B cell (primary cell): ENCODE data around the gene DNAJC15. TPM values are rescaled to one million over a fixed set of nuclear protein-coding genes. Genes with fewer than 3 reads are reported as not detected.

Source experiments
- ATAC-seq: fragments of 200-7000 bp; cut with Tn5 transposase; one replicate; pipeline ENCODE4 v1.10.0; 2021; ENCODE audit warnings: low read depth, mild to moderate bottlenecking, moderate number of reproducible peaks, moderate library complexity
- CTCF ChIA-PET: fragments of 350-600 bp; sonication (Branson Sonifier 250); formaldehyde crosslinking; loops from one replicate; lab custom pipeline; 2021; ENCODE audit warnings: antibody characterized with exemption, inconsistent platforms; lab: Charles Lee
- POLR2A ChIA-PET: fragments of 350-600 bp; sonication (Branson Sonifier 250); formaldehyde crosslinking; loops from one replicate; lab custom pipeline; 2021; ENCODE audit warnings: antibody characterized with exemption; lab: Charles Lee
- DNase-seq: peaks from one replicate; pipeline ENCODE4 v3.0.0; 2013
- H2AFZ ChIP-seq: 2 replicates; pipeline ENCODE4 v1.6.1; 2012; ENCODE audit warnings: mild to moderate bottlenecking, low read depth, low read length; ENCODE audit not compliant: insufficient read depth, poor library complexity, severe bottlenecking
- H3K27ac ChIP-seq, 2 donors: 1 replicate in 1 of 2; 2 replicates in 1 of 2; pipeline ENCODE4 v1.5.1; 2012 to 2013; ENCODE audit warnings: low read length in 2 of 2, mild to moderate bottlenecking in 2 of 2, moderate library complexity in 1 of 2
- H3K27me3 ChIP-seq, 4 experiments: fragments of 200-600 bp in 1 of 4; sonication (generic) in 1 of 4; replicated peaks in 1 of 4; 1 replicate in 2 of 4; 2 replicates in 2 of 4; pipeline versions ENCODE4 v1.6.1 to v1.7.0; 2013 to 2016; ENCODE audit warnings: low read length in 3 of 4, mild to moderate bottlenecking in 2 of 4, mixed read lengths in 1 of 4, moderate library complexity in 1 of 4; ENCODE audit not compliant: insufficient read depth in 4 of 4, control insufficient read depth in 3 of 4; ENCODE audit errors: control extremely low read depth in 1 of 4
- H3K36me3 ChIP-seq, 2 experiments: replicated peaks in 1 of 2; 1 replicate in 1 of 2; 2 replicates in 1 of 2; pipeline versions ENCODE4 v1.6.1 to v1.7.1; 2013; ENCODE audit warnings: low read length in 1 of 2; ENCODE audit not compliant: insufficient read depth in 2 of 2, control insufficient read depth in 1 of 2; ENCODE audit errors: control extremely low read depth in 1 of 2, extremely low read depth in 1 of 2
- H3K4me1 ChIP-seq, 2 donors: fragments of 200-600 bp in 1 of 2; sonication (generic) in 1 of 2; 1 replicate in 1 of 2; 2 replicates in 1 of 2; pipeline versions ENCODE4 v1.5.1 to v1.6.1; 2013 to 2017; ENCODE audit warnings: low read length in 2 of 2; ENCODE audit not compliant: control insufficient read depth in 2 of 2, insufficient read depth in 2 of 2
- H3K4me2 ChIP-seq: replicated peaks from 2 replicates; pipeline ENCODE3; 2012; ENCODE audit warnings: mild to moderate bottlenecking, low read depth, low read length; ENCODE audit not compliant: poor library complexity, severe bottlenecking
- H3K4me3 ChIP-seq, 5 experiments: fragments of 200-600 bp in 1 of 5; sonication (generic) in 1 of 5; 1 replicate in 3 of 5; 2 replicates in 2 of 5; pipeline versions ENCODE4 v1.5.1 to v1.7.0; 2011 to 2016; ENCODE audit warnings: low read length in 4 of 5, mild to moderate bottlenecking in 4 of 5, low read depth in 2 of 5, control low read depth in 1 of 5, moderate library complexity in 1 of 5; ENCODE audit not compliant: insufficient read depth in 1 of 5; ENCODE audit errors: control extremely low read depth in 1 of 5, extremely low read depth in 1 of 5
- H3K79me2 ChIP-seq: fragments of 200-600 bp; sonication (generic); one replicate; pipeline ENCODE4 v1.6.0; 2016; ENCODE audit warnings: low read length; ENCODE audit not compliant: control insufficient read depth, insufficient read depth
- H3K9ac ChIP-seq: fragments of 200-600 bp; sonication (generic); 2 replicates; pipeline ENCODE4 v1.6.1; 2017; ENCODE audit warnings: mild to moderate bottlenecking, low read length, moderate library complexity
- H3K9me3 ChIP-seq, 3 donors: one replicate each; pipeline versions ENCODE4 v1.6.1 to v1.7.1; 2013; ENCODE audit warnings: low read length in 2 of 3; ENCODE audit not compliant: control insufficient read depth in 2 of 3, insufficient read depth in 1 of 3; ENCODE audit errors: control extremely low read depth in 1 of 3
- H4K20me1 ChIP-seq: 2 replicates; pipeline ENCODE4 v1.6.0; 2012; ENCODE audit warnings: mild to moderate bottlenecking, low read length; ENCODE audit not compliant: insufficient read depth, control insufficient read depth, poor library complexity, severe bottlenecking
- H3K27ac Mint-ChIP-seq: one replicate; pipeline ENCODE4 v1.8.0; 2021; ENCODE audit warnings: mixed read lengths
- H3K27me3 Mint-ChIP-seq: one replicate; pipeline ENCODE4 v1.8.0; 2021; ENCODE audit warnings: mixed read lengths
- H3K4me1 Mint-ChIP-seq: one replicate; pipeline ENCODE4 v1.8.0; 2021; ENCODE audit warnings: mixed read lengths
- H3K4me3 Mint-ChIP-seq: one replicate; pipeline ENCODE4 v1.8.0; 2021; ENCODE audit warnings: mixed read lengths
- H3K9me3 Mint-ChIP-seq: one replicate; pipeline ENCODE4 v1.8.0; 2022; ENCODE audit warnings: mixed read lengths; ENCODE audit not compliant: insufficient read depth
- EZH2 ChIP-seq: IDR thresholded peaks from 2 replicates; pipeline ENCODE4 v1.6.1; 2012; ENCODE audit warnings: borderline replicate concordance, low read depth, mild to moderate bottlenecking, moderate library complexity, low read length; ENCODE audit not compliant: insufficient read depth, poor library complexity, severe bottlenecking
- WGBS: methylation state at CpG from one replicate; pipeline ENCODE4 v1.1.5; 2013; ENCODE audit warnings: missing lambda C conversion rate; ENCODE audit not compliant: insufficient coverage; 5-methylcytosine and 5-hydroxymethylcytosine counted together
- intact Hi-C: fragments of 100-400 bp; cut with micrococcal nuclease; formaldehyde crosslinking; loops from one replicate; pipeline ENCODE4 v1.10.0; 2022
- polyA plus RNA-seq: library from polyadenylated mRNA; depleted of rRNA; stranded (reverse); fragments of >200 nt; gene quantifications from 2 replicates; pipeline ENCODE4 v1.2.3, GENCODE V29; 2012
- total RNA-seq, 2 donors: library from RNA; stranded (reverse); fragments of 120-200 nt in 1 of 2; gene quantifications; 1 replicate in 1 of 2; 2 replicates in 1 of 2; pipeline versions ENCODE4 v1.2.3 to v1.2.4, GENCODE V29; 2013 to 2022
- TF ChIP-seq, protein P1 (sequence below): fragments of 200-600 bp; IDR thresholded peaks from one replicate; pipeline ENCODE4 v1.8.0; 2022; ENCODE audit warnings: antibody characterized with exemption, mild to moderate bottlenecking

DNAJC15 gene
- total and polyA plus RNA-seq, 2 donors (not counting 1 experiment from before 2014, with no cell fraction given) = 11.5 to 15.2 TPM

DNA sequence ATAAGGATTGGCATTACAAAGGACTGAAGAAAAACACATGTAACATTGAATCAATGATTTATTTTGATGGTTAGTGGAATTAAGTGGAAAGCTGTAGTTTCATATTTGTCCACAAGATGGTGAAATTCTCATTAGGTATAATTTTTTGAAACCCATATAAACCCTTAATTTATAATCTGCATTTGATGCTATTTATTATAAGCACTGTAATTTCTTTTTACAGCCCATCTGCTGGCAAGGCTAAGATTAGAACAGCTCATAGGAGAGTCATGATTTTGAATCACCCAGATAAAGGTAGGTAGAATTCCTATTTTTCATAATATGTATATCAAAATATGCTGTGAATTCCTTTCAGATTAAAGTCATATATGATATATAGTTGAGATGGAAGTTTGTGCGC lies 62.2 kb downstream of the DNAJC15 start:
- peaks cover 18% of the 10 kb centered on the region for H3K4me1 Mint-ChIP-seq
- H3K27ac Mint-ChIP-seq = no peak overlapping the region
- no peaks in the 10 kb centered on the region for H3K27me3 Mint-ChIP-seq
- intact Hi-C loops = loop anchor here (2.0 to 10.0 kb wide), 5 partner anchors 38 to 789 kb away; partner anchors contain the start of gene DNAJC15
- H3K27me3 ChIP-seq = no peaks in the 10 kb centered on the region
- peaks cover 11 to 12% of the 10 kb centered on the region in 2 experiments for H3K36me3 ChIP-seq
- no peak overlapping the region for H3K9ac ChIP-seq
- no peak for TF ChIP-seq EZH2
- TF ChIP-seq, protein P1, sequence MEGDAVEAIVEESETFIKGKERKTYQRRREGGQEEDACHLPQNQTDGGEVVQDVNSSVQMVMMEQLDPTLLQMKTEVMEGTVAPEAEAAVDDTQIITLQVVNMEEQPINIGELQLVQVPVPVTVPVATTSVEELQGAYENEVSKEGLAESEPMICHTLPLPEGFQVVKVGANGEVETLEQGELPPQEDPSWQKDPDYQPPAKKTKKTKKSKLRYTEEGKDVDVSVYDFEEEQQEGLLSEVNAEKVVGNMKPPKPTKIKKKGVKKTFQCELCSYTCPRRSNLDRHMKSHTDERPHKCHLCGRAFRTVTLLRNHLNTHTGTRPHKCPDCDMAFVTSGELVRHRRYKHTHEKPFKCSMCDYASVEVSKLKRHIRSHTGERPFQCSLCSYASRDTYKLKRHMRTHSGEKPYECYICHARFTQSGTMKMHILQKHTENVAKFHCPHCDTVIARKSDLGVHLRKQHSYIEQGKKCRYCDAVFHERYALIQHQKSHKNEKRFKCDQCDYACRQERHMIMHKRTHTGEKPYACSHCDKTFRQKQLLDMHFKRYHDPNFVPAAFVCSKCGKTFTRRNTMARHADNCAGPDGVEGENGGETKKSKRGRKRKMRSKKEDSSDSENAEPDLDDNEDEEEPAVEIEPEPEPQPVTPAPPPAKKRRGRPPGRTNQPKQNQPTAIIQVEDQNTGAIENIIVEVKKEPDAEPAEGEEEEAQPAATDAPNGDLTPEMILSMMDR = peak; percentile 78
- WGBS = no CpG with 5 or more reads among the region's 1 CpG
- no peak overlapping the region for H3K4me2 ChIP-seq
- DNase-seq (peak; percentile 41), ATAC-seq (no peak)
- no peaks in the 10 kb centered on the region for H4K20me1 ChIP-seq
- peaks cover 4% of the 10 kb centered on the region for H3K9me3 Mint-ChIP-seq
- no peak overlapping the region for H3K4me3 Mint-ChIP-seq
- ChIA-PET CTCF (interaction anchor here (0.7 to 4.9 kb wide), 16 partner anchors 10 to 807 kb away, joined by 3 to 41 read pairs (median 4); no protein-coding TSS in a partner anchor), POLR2A (interaction anchor here (1.4 kb wide), 1 partner anchor 63 kb away, joined by 3 read pairs; no protein-coding TSS in a partner anchor)
- H3K4me3 ChIP-seq = no peak overlapping the region
- H3K27ac ChIP-seq = no peak overlapping the region
- peaks cover 0 to 5% (median 0%) of the 10 kb centered on the region in 3 donors for H3K9me3 ChIP-seq
- H2AFZ ChIP-seq = no peak overlapping the region
- H3K4me1 ChIP-seq = peaks cover 0 to 6% of the 10 kb centered on the region in 2 donors
- H3K79me2 ChIP-seq = peaks cover 4% of the 10 kb centered on the region

DNA sequence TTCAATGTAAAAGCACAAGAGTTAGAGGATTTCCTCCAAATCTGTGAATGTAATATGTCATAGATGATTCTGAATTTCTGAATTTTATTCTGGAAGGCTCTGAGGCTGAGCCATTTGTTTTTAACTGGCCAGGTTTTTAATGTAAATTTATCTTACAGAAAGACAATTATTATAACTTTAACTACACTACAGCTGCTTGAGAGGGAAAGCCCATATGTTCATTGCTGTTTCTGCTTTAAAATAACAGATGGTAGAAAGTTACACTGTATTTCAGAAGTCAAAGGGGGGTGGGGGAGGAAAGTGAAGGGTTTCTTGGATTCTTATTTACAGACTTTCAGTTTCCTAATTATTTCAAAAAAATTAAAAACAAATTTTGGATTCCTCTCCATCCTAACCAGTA lies 62.8 kb downstream of the DNAJC15 start:
- no peak for TF ChIP-seq EZH2
- TF ChIP-seq, protein P1 = no peak
- peaks cover 4% of the 10 kb centered on the region for H3K79me2 ChIP-seq
- H3K27me3 ChIP-seq = no peaks in the 10 kb centered on the region
- Mint-ChIP-seq H3K9me3 (peaks cover 4% of the 10 kb centered on the region), H3K4me3 (no peak overlapping the region), H3K4me1 (peaks cover 18% of the 10 kb centered on the region), H3K27me3 (no peaks in the 10 kb centered on the region), H3K27ac (no peak overlapping the region)
- CTCF ChIA-PET = interaction anchor here (0.7 to 4.9 kb wide), 12 partner anchors 10 to 807 kb away, joined by 3 to 41 read pairs (median 4); no protein-coding TSS in a partner anchor
- no peak overlapping the region for H3K9ac ChIP-seq
- no peak for ATAC-seq
- H2AFZ ChIP-seq = no peak overlapping the region
- peaks cover 0 to 6% of the 10 kb centered on the region in 2 donors for H3K4me1 ChIP-seq
- intact Hi-C loops = loop anchor here (5.0 to 10.0 kb wide), 3 partner anchors 39 to 716 kb away; partner anchors contain the start of gene DNAJC15
- H4K20me1 ChIP-seq = no peaks in the 10 kb centered on the region
- peaks cover 0 to 5% (median 0%) of the 10 kb centered on the region in 3 donors for H3K9me3 ChIP-seq
- H3K4me2 ChIP-seq = no peak overlapping the region
- DNase-seq = no peak
- H3K4me3 ChIP-seq = no peak overlapping the region
- POLR2A ChIA-PET = interaction anchor here (1.4 kb wide), 1 partner anchor 63 kb away, joined by 3 read pairs; no protein-coding TSS in a partner anchor
- peaks cover 7 to 9% of the 10 kb centered on the region in 2 experiments for H3K36me3 ChIP-seq
- no peak overlapping the region for H3K27ac ChIP-seq
